Vagina (tissue), 2 donors: ENCODE results near the gene GALM.

Source experiments
- POLR2AphosphoS5 ChIP-seq, 2 donors: sonication (generic); formaldehyde crosslinking; IDR thresholded peaks; one replicate each; pipeline ENCODE4 v1.9.0; 2017; ENCODE audit warnings: antibody characterized with exemption in 2 of 2, mild to moderate bottlenecking in 2 of 2, low read depth in 1 of 2; ENCODE audit not compliant: insufficient read depth in 1 of 2
- TF ChIP-seq, protein P1 (sequence below), 3 experiments: fragments of 450-650 bp in 2 of 3; fragments of 200-600 bp in 1 of 3; sonication (generic) in 1 of 3; IDR thresholded peaks; one replicate each; pipeline ENCODE4 v1.5.1; 2017 to 2019; ENCODE audit warnings: antibody characterized with exemption in 3 of 3, mild to moderate bottlenecking in 2 of 3, moderate library complexity in 2 of 3

DNA sequence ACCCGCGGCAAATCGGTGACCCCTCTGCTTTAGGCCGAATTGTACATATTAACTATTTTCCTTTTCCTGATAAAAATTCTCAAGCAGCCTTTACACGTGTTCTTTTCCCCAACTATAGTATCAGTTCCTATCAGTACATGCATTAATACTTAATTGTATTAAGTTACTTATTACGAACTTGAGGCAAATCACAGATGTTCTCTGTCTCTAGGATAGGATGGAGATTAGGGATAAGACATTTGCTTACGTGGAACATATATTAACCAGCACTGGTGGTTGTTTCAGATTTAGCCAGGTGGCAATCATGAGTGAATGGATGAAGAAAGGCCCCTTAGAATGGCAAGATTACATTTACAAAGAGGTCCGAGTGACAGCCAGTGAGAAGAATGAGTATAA is 112.8 kb downstream of the GALM start:
- TF ChIP-seq, protein P1, sequence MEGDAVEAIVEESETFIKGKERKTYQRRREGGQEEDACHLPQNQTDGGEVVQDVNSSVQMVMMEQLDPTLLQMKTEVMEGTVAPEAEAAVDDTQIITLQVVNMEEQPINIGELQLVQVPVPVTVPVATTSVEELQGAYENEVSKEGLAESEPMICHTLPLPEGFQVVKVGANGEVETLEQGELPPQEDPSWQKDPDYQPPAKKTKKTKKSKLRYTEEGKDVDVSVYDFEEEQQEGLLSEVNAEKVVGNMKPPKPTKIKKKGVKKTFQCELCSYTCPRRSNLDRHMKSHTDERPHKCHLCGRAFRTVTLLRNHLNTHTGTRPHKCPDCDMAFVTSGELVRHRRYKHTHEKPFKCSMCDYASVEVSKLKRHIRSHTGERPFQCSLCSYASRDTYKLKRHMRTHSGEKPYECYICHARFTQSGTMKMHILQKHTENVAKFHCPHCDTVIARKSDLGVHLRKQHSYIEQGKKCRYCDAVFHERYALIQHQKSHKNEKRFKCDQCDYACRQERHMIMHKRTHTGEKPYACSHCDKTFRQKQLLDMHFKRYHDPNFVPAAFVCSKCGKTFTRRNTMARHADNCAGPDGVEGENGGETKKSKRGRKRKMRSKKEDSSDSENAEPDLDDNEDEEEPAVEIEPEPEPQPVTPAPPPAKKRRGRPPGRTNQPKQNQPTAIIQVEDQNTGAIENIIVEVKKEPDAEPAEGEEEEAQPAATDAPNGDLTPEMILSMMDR (IDR thresholded peaks at IDR 0.05) = no peak
- no peak for TF ChIP-seq POLR2AphosphoS5 (IDR thresholded peaks at IDR 0.05; ENCODE audit: insufficient read depth in 1 of 2, low read depth in 1 of 2)
